ENCODE measurements around the gene PARK7.

Gene PARK7

GRCh38 chr1:8010080-8010664 lies 48.7 kb downstream of the PARK7 start:
- H3K36me3 ChIP-seq (ENCODE audit: control insufficient read depth, insufficient read depth, low read length): peaks cover 61% of the 10 kb centered on the region
- no peak overlapping the region for H3K27ac ChIP-seq (ENCODE audit: low read depth, low read length, severe bottlenecking)

GRCh38 chr1:8011016-8011415 lies 49.5 kb downstream of the PARK7 start:
- H3K4me3 ChIP-seq (ENCODE audit: extremely low read depth, insufficient read depth, low read length, poor library complexity, severe bottlenecking): no peak overlapping the region
- WGBS, 2 experiments (ENCODE audit: insufficient coverage in 2 of 2): 98 to 100% methylated on average over 2 to 4 of the region's 4 CpGs
- no peak overlapping the region for H3K27ac ChIP-seq (ENCODE audit: low read depth, low read length, severe bottlenecking)
- peaks cover 22% of the 10 kb centered on the region for H3K4me1 ChIP-seq (ENCODE audit: control insufficient read depth, insufficient read depth, low read length, poor library complexity, severe bottlenecking)
- peaks cover 63% of the 10 kb centered on the region for H3K36me3 ChIP-seq (ENCODE audit: control insufficient read depth, insufficient read depth, low read length)
- H3K9me3 ChIP-seq (ENCODE audit: control insufficient read depth, low read length): no peaks in the 10 kb centered on the region

More at GRCh38 chr1:8010080-8010664, 48.7 kb downstream of the PARK7 start:
- Histone ChIP-seq H3K4me1 (ENCODE audit: control insufficient read depth, insufficient read depth, low read length, poor library complexity, severe bottlenecking) (peaks cover 22% of the 10 kb centered on the region), H3K9me3 (ENCODE audit: control insufficient read depth, low read length) (no peaks in the 10 kb centered on the region), H3K4me3 (ENCODE audit: extremely low read depth, insufficient read depth, low read length, poor library complexity, severe bottlenecking) (no peak overlapping the region)
- 95 to 98% methylated on average over 8 of the region's 8 CpGs for WGBS, 2 experiments (ENCODE audit: insufficient coverage in 2 of 2)

GRCh38 chr1:8011923-8012858 lies 50.7 kb downstream of the PARK7 start:
- H3K36me3 ChIP-seq (ENCODE audit: control insufficient read depth, insufficient read depth, low read length): peaks cover 65% of the 10 kb centered on the region
- peaks cover 29% of the 10 kb centered on the region for H3K4me1 ChIP-seq (ENCODE audit: control insufficient read depth, insufficient read depth, low read length, poor library complexity, severe bottlenecking)
- H3K9me3 ChIP-seq (ENCODE audit: control insufficient read depth, low read length): no peaks in the 10 kb centered on the region
- 94 to 100% methylated on average over 2 to 6 of the region's 7 CpGs for WGBS, 2 experiments (ENCODE audit: insufficient coverage in 2 of 2)
- no peak overlapping the region for H3K27ac ChIP-seq (ENCODE audit: low read depth, low read length, severe bottlenecking)
- H3K4me3 ChIP-seq (ENCODE audit: extremely low read depth, insufficient read depth, low read length, poor library complexity, severe bottlenecking): no peak overlapping the region

GRCh38 chr1:8012955-8013354 lies 51.4 kb downstream of the PARK7 start:
- Histone ChIP-seq H3K4me3 (ENCODE audit: extremely low read depth, insufficient read depth, low read length, poor library complexity, severe bottlenecking) (no peak overlapping the region), H3K27ac (ENCODE audit: low read depth, low read length, severe bottlenecking) (no peak overlapping the region), H3K4me1 (ENCODE audit: control insufficient read depth, insufficient read depth, low read length, poor library complexity, severe bottlenecking) (peaks cover 37% of the 10 kb centered on the region), H3K9me3 (ENCODE audit: control insufficient read depth, low read length) (no peaks in the 10 kb centered on the region), H3K36me3 (ENCODE audit: control insufficient read depth, insufficient read depth, low read length) (peaks cover 65% of the 10 kb centered on the region)
- WGBS, 2 experiments (ENCODE audit: insufficient coverage in 2 of 2): 88 to 93% methylated on average over 2 to 3 of the region's 4 CpGs

- Histone ChIP-seq H3K4me3 (ENCODE audit: extremely low read depth, insufficient read depth, low read length, poor library complexity, severe bottlenecking) (no peak overlapping the region), H3K27ac (ENCODE audit: low read depth, low read length, severe bottlenecking) (no peak overlapping the region), H3K9me3 (ENCODE audit: control insufficient read depth, low read length) (no peaks in the 10 kb centered on the region), H3K36me3 (ENCODE audit: control insufficient read depth, insufficient read depth, low read length) (peaks cover 65% of the 10 kb centered on the region), H3K4me1 (ENCODE audit: control insufficient read depth, insufficient read depth, low read length, poor library complexity, severe bottlenecking) (peaks cover 41% of the 10 kb centered on the region)
- 94 to 97% methylated on average over 9 of the region's 11 CpGs for WGBS, 2 experiments (ENCODE audit: insufficient coverage in 2 of 2)
Measured at GRCh38 chr1:8013399-8013798, 51.9 kb downstream of the PARK7 start.

- H3K36me3 ChIP-seq (ENCODE audit: control insufficient read depth, insufficient read depth, low read length): peaks cover 63% of the 10 kb centered on the region
- H3K9me3 ChIP-seq (ENCODE audit: control insufficient read depth, low read length): no peaks in the 10 kb centered on the region
- H3K27ac ChIP-seq (ENCODE audit: low read depth, low read length, severe bottlenecking): no peak overlapping the region
- WGBS, 2 experiments (ENCODE audit: insufficient coverage in 2 of 2): 95% methylated on average over 4 to 5 of the region's 6 CpGs
- no peak overlapping the region for H3K4me3 ChIP-seq (ENCODE audit: extremely low read depth, insufficient read depth, low read length, poor library complexity, severe bottlenecking)
- peaks cover 45% of the 10 kb centered on the region for H3K4me1 ChIP-seq (ENCODE audit: control insufficient read depth, insufficient read depth, low read length, poor library complexity, severe bottlenecking)
Measured at GRCh38 chr1:8013800-8014199, 52.3 kb downstream of the PARK7 start.

GRCh38 chr1:8014381-8014988 lies 53.0 kb downstream of the PARK7 start:
- WGBS, 2 experiments (ENCODE audit: insufficient coverage in 2 of 2): 90 to 96% methylated on average over 2 to 5 of the region's 10 CpGs
- Histone ChIP-seq H3K4me3 (ENCODE audit: extremely low read depth, insufficient read depth, low read length, poor library complexity, severe bottlenecking) (no peak overlapping the region), H3K9me3 (ENCODE audit: control insufficient read depth, low read length) (no peaks in the 10 kb centered on the region), H3K4me1 (ENCODE audit: control insufficient read depth, insufficient read depth, low read length, poor library complexity, severe bottlenecking) (peaks cover 52% of the 10 kb centered on the region), H3K36me3 (ENCODE audit: control insufficient read depth, insufficient read depth, low read length) (peaks cover 57% of the 10 kb centered on the region), H3K27ac (ENCODE audit: low read depth, low read length, severe bottlenecking) (peak overlapping the region; percentile 48)

- Histone ChIP-seq H3K4me1 (ENCODE audit: control insufficient read depth, insufficient read depth, low read length, poor library complexity, severe bottlenecking) (peaks cover 59% of the 10 kb centered on the region), H3K27ac (ENCODE audit: low read depth, low read length, severe bottlenecking) (peak overlapping the region; percentile 48), H3K4me3 (ENCODE audit: extremely low read depth, insufficient read depth, low read length, poor library complexity, severe bottlenecking) (no peak overlapping the region), H3K36me3 (ENCODE audit: control insufficient read depth, insufficient read depth, low read length) (peaks cover 49% of the 10 kb centered on the region), H3K9me3 (ENCODE audit: control insufficient read depth, low read length) (no peaks in the 10 kb centered on the region)
- WGBS, 2 experiments (ENCODE audit: insufficient coverage in 2 of 2): 48 to 54% methylated on average over 5 to 8 of the region's 8 CpGs
Measured at GRCh38 chr1:8015036-8015808, 53.7 kb downstream of the PARK7 start.

- no peaks in the 10 kb centered on the region for H3K9me3 ChIP-seq (ENCODE audit: control insufficient read depth, low read length)
- H3K4me1 ChIP-seq (ENCODE audit: control insufficient read depth, insufficient read depth, low read length, poor library complexity, severe bottlenecking): peaks cover 65% of the 10 kb centered on the region
- no CpG with 5 or more reads among the region's 2 CpGs for WGBS, 2 experiments (ENCODE audit: insufficient coverage in 2 of 2)
- no peak overlapping the region for H3K4me3 ChIP-seq (ENCODE audit: extremely low read depth, insufficient read depth, low read length, poor library complexity, severe bottlenecking)
- peak overlapping the region; percentile 57 for H3K27ac ChIP-seq (ENCODE audit: low read depth, low read length, severe bottlenecking)
- H3K36me3 ChIP-seq (ENCODE audit: control insufficient read depth, insufficient read depth, low read length): peaks cover 46% of the 10 kb centered on the region
Measured at GRCh38 chr1:8015809-8016165, 54.3 kb downstream of the PARK7 start.

- Histone ChIP-seq H3K27ac (ENCODE audit: low read depth, low read length, severe bottlenecking) (peak overlapping the region; percentile 57), H3K4me1 (ENCODE audit: control insufficient read depth, insufficient read depth, low read length, poor library complexity, severe bottlenecking) (peaks cover 71% of the 10 kb centered on the region), H3K9me3 (ENCODE audit: control insufficient read depth, low read length) (no peaks in the 10 kb centered on the region), H3K36me3 (ENCODE audit: control insufficient read depth, insufficient read depth, low read length) (peaks cover 46% of the 10 kb centered on the region), H3K4me3 (ENCODE audit: extremely low read depth, insufficient read depth, low read length, poor library complexity, severe bottlenecking) (no peak overlapping the region)
- 100% methylated on average over 1 of the region's 4 CpGs; no CpG with 5 or more reads in 1 of the 2 experiments for WGBS, 2 experiments (ENCODE audit: insufficient coverage in 2 of 2)
Measured at GRCh38 chr1:8016210-8016894, 54.8 kb downstream of the PARK7 start.

Measured in mesodermal cell (in vitro differentiated cells).